Parathyroid adenoma (tissue), 2 donors: Measurements from ENCODE around the gene APOE.

Experiments
- H2AFZ ChIP-seq: fragments of 300-600 bp; sonication (generic); one replicate; pipeline ENCODE4 v1.7.0; 2017; ENCODE audit warnings: antibody characterized with exemption, mild to moderate bottlenecking
- H3K27ac ChIP-seq: fragments of 300-600 bp; sonication (generic); one replicate; pipeline ENCODE4 v1.7.0; 2017
- H3K27me3 ChIP-seq: fragments of 300-600 bp; sonication (generic); one replicate; pipeline ENCODE4 v1.7.0; 2017; ENCODE audit warnings: low read length; ENCODE audit not compliant: control insufficient read depth, insufficient read depth
- H3K36me3 ChIP-seq: fragments of 300-600 bp; sonication (generic); one replicate; pipeline ENCODE4 v1.7.0; 2017; ENCODE audit warnings: low read length; ENCODE audit not compliant: control insufficient read depth, insufficient read depth
- H3K4me1 ChIP-seq: fragments of 300-600 bp; sonication (generic); one replicate; pipeline ENCODE4 v1.7.0; 2017; ENCODE audit warnings: control low read depth
- H3K4me2 ChIP-seq: fragments of 300-600 bp; sonication (generic); one replicate; pipeline ENCODE4 v1.7.0; 2017; ENCODE audit warnings: low read length
- H3K4me3 ChIP-seq: fragments of 300-600 bp; sonication (generic); one replicate; pipeline ENCODE4 v1.7.0; 2017; ENCODE audit warnings: low read depth, low read length
- H3K79me2 ChIP-seq: fragments of 300-600 bp; sonication (generic); one replicate; pipeline ENCODE4 v1.7.0; 2017; ENCODE audit warnings: control low read depth
- H3K9ac ChIP-seq: fragments of 300-600 bp; sonication (generic); one replicate; pipeline ENCODE4 v1.7.0; 2017; ENCODE audit warnings: mild to moderate bottlenecking
- H3K9me3 ChIP-seq: fragments of 300-600 bp; sonication (generic); one replicate; pipeline ENCODE4 v1.7.0; 2017; ENCODE audit warnings: low read length; ENCODE audit not compliant: control insufficient read depth
- TF ChIP-seq, protein P1 (sequence below): fragments of 300-600 bp; sonication (generic); IDR thresholded peaks from one replicate; pipeline ENCODE4 v1.7.0; 2017; ENCODE audit warnings: antibody characterized with exemption, mild to moderate bottlenecking
- donor health status: primary hyperparathyroidism.

The APOE gene

DNA sequence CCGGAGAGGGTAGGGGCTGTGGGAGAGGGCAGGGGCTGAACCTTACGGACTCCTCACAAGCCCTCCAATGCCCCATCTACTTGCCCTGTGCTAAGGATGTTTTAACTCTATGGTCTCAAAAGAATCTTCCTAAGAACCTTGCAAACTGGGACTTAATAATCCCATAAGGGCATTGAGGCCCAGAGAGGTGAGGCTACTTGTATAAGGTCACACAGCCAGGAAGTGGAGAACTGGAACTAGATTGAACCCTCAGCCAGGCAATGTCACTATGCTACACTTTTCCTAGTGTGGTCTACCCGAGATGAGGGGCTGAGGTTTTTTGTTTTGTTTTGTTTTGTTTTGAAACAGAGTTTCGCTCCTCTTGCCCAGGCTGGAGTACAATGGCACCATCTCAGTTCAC, 25.9 kb downstream of the APOE start:
- H3K4me2 ChIP-seq: no peak overlapping the region
- no peaks in the 10 kb centered on the region for H3K36me3 ChIP-seq
- H3K27ac ChIP-seq: no peak overlapping the region
- no peak overlapping the region for H3K9ac ChIP-seq
- no peaks in the 10 kb centered on the region for H3K4me1 ChIP-seq
- H3K79me2 ChIP-seq: no peaks in the 10 kb centered on the region
- H3K27me3 ChIP-seq: no peaks in the 10 kb centered on the region
- no peak overlapping the region for H3K4me3 ChIP-seq
- TF ChIP-seq, protein P1, sequence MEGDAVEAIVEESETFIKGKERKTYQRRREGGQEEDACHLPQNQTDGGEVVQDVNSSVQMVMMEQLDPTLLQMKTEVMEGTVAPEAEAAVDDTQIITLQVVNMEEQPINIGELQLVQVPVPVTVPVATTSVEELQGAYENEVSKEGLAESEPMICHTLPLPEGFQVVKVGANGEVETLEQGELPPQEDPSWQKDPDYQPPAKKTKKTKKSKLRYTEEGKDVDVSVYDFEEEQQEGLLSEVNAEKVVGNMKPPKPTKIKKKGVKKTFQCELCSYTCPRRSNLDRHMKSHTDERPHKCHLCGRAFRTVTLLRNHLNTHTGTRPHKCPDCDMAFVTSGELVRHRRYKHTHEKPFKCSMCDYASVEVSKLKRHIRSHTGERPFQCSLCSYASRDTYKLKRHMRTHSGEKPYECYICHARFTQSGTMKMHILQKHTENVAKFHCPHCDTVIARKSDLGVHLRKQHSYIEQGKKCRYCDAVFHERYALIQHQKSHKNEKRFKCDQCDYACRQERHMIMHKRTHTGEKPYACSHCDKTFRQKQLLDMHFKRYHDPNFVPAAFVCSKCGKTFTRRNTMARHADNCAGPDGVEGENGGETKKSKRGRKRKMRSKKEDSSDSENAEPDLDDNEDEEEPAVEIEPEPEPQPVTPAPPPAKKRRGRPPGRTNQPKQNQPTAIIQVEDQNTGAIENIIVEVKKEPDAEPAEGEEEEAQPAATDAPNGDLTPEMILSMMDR: no peak
- H2AFZ ChIP-seq: no peak overlapping the region
- no peaks in the 10 kb centered on the region for H3K9me3 ChIP-seq

DNA sequence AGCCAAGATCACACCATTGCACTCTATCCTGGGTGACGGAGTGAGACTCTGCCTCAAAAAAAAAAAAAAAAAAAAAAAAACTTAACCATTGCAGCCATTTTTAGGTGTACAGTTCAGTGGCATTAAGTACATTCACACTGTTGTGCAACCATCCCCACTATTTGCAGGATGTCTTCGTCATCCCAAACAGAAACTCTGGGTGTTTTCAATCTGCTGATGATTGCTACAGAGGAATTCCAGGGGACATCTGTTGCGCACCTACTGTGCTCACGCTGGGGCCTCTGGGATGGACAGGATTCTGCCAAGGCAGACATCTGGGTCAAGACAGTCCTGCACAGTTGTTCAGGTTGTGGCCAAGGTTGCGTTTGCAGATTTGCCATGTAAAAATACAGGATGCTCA, 34.1 kb downstream of the APOE start:
- H3K27ac ChIP-seq: no peak overlapping the region
- no peak overlapping the region for H3K4me2 ChIP-seq

DNA sequence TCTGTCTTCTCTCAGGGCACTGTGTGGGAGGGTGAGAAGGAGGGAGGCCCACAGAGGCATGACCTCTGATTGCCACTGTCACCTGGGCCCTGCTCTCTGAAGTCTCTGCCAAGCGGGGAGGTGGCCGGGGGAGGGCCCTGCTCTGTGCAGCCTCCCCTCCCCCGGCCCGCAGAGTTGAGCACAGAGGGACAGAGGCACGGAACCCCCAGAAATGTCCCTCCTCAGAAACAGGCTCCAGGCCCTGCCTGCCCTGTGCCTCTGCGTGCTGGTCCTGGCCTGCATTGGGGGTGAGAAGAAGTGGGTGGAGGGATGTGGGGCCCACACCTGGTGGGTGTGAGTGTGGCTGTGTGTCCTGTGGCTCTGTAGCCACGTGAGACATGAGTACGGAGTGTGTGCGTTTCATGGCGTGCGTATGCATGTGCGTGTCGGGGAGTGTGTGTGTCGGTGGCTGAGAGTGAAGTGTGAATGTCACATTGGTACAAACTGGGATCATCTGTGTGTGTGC, 36.5 kb downstream of the APOE start, which contains the start of gene APOC4:
Gene APOC4 (plus strand): TSS at position 171 of the 505 bp plus-strand sequence. CDS start 41 bp downstream, at position 212.
- no peaks in the 10 kb centered on the region for H3K36me3 ChIP-seq
- TF ChIP-seq, protein P1: no peak
- H3K4me2 ChIP-seq: no peak within 1 kb of the TSS
- no peaks in the 10 kb centered on the region for H3K79me2 ChIP-seq
- no peaks in the 10 kb centered on the region for H3K4me1 ChIP-seq
- no peak within 1 kb of the TSS for H2AFZ ChIP-seq
- H3K27me3 ChIP-seq: no peaks in the 10 kb centered on the region
- H3K9me3 ChIP-seq: no peaks in the 10 kb centered on the region
- no peak within 1 kb of the TSS for H3K4me3 ChIP-seq
- no peak within 1 kb of the TSS for H3K27ac ChIP-seq
- H3K9ac ChIP-seq: no peak within 1 kb of the TSS

More for the DNA sequence above, 34.1 kb downstream of the APOE start:
- no peak overlapping the region for H2AFZ ChIP-seq
- no peaks in the 10 kb centered on the region for H3K79me2 ChIP-seq
- H3K36me3 ChIP-seq: no peaks in the 10 kb centered on the region
- no peaks in the 10 kb centered on the region for H3K27me3 ChIP-seq
- H3K4me3 ChIP-seq: no peak overlapping the region
- TF ChIP-seq, protein P1: no peak
- no peaks in the 10 kb centered on the region for H3K4me1 ChIP-seq
- H3K9me3 ChIP-seq: no peaks in the 10 kb centered on the region
- H3K9ac ChIP-seq: no peak overlapping the region

DNA sequence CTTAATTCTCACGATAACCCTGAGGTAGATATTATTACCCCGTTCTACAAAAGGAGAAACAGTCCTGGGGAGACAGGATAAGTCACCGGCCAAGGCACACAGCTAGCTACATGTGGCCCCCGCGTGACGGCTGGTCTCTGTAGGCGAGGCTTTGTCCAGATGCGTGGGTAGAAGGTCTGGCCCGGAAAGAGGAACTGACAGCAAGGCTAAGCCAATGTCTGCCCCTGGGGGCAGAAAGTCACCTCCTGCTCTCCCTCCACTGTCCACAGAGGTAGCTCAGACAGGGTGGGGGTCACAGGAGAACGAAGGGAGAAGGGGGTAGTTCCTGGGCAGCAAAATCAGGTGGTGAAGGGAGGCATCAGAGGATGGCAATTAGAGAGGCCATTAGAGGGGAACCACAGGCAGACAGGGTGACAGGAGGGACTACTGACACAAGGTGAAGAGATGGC, 38.2 kb downstream of the APOE start:
- no peaks in the 10 kb centered on the region for H3K27me3 ChIP-seq
- TF ChIP-seq, protein P1: no peak
- H3K9me3 ChIP-seq: no peaks in the 10 kb centered on the region
- no peak overlapping the region for H3K27ac ChIP-seq
- no peaks in the 10 kb centered on the region for H3K79me2 ChIP-seq
- H3K9ac ChIP-seq: no peak overlapping the region
- no peaks in the 10 kb centered on the region for H3K4me1 ChIP-seq
- no peak overlapping the region for H3K4me3 ChIP-seq
- H2AFZ ChIP-seq: no peak overlapping the region
- H3K36me3 ChIP-seq: no peaks in the 10 kb centered on the region
- H3K4me2 ChIP-seq: no peak overlapping the region

DNA sequence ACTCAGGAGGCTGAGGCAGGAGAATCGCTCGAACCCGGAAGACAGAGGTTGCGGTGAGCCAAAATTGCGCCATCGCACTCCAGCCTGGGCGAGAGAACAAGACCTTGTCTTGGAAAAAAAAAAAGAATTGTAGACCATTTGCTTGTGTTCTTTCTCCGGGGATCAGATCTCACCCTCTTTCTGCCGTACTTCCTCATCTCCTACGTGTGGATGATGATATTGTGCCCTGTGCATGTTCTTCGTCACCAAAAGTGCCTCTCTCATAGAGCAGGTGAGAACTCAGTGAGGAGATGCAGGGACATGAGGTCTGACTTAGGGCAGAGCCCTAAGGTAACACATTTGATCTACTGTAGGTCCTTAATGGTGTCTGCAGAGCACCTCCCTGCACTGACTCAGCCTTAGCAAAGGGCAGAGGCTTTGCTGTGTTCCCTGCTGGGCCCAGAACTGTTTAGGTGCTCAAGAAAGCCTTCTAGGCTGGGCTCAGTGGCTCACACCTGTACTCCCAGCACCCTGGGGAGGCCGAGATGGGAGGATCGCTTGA, 41.5 kb downstream of the APOE start:
- Histone ChIP-seq H3K9me3 (no peaks in the 10 kb centered on the region), H3K4me3 (no peak overlapping the region), H3K4me1 (no peaks in the 10 kb centered on the region), H2AFZ (no peak overlapping the region), H3K27me3 (no peaks in the 10 kb centered on the region), H3K4me2 (no peak overlapping the region), H3K79me2 (peaks cover 7% of the 10 kb centered on the region), H3K9ac (no peak overlapping the region), H3K27ac (no peak overlapping the region), H3K36me3 (no peaks in the 10 kb centered on the region)
- TF ChIP-seq, protein P1: no peak
